ENCODE data around the gene UPK3A. TPM values are rescaled to one million over a fixed set of nuclear protein-coding genes. Genes with fewer than 3 reads are reported as not detected.

UPK3A gene
- total RNA-seq, 4 donors from 2014 or later: not detected

- WGBS, 2 donors: 49 to 80% methylated on average over 4 to 9 of the region's 12 CpGs
- Histone ChIP-seq H3K36me3 (peaks cover 8 to 94% (median 19%) of the 10 kb centered on the region in 3 donors), H3K27ac (peak overlapping the region in 1 of 4 donors; percentile 11), H3K4me1 (peaks cover 4 to 19% (median 4%) of the 10 kb centered on the region in 3 donors), H3K27me3 (no peaks in the 10 kb centered on the region), H3K9me3 (no peaks in the 10 kb centered on the region), H3K4me3 (no peak overlapping the region)
- no peak for DNase-seq
- TF ChIP-seq POLR2A (IDR thresholded peaks at IDR 0.05): no peak
- TF ChIP-seq, protein P1, sequence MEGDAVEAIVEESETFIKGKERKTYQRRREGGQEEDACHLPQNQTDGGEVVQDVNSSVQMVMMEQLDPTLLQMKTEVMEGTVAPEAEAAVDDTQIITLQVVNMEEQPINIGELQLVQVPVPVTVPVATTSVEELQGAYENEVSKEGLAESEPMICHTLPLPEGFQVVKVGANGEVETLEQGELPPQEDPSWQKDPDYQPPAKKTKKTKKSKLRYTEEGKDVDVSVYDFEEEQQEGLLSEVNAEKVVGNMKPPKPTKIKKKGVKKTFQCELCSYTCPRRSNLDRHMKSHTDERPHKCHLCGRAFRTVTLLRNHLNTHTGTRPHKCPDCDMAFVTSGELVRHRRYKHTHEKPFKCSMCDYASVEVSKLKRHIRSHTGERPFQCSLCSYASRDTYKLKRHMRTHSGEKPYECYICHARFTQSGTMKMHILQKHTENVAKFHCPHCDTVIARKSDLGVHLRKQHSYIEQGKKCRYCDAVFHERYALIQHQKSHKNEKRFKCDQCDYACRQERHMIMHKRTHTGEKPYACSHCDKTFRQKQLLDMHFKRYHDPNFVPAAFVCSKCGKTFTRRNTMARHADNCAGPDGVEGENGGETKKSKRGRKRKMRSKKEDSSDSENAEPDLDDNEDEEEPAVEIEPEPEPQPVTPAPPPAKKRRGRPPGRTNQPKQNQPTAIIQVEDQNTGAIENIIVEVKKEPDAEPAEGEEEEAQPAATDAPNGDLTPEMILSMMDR (IDR thresholded peaks at IDR 0.05): no peak
- intact Hi-C loops (cut with DNase I): no loop called here
These were observed 44.8 kb downstream of the UPK3A start for GRCh38 chr22:45329530-45329936.

DNA sequence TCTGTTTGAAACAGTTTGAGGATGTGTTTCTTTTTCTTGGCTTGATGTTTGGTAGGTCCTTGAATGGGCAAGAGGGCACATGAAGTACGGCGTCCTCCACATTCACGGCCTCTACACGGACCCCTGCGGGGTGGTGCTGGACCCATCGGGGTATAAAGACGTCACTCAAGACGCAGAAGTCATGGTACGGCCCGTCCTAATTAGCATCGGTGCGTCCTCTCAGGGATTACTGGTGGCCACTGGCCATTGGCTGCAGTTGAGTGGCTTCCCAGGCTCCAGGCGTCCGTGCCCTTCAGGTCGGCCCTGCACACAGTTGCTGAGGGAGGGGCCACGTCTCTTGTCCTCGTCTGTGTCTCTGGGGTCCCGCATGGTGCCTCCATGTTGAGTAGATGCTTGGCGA, 45.8 kb downstream of the UPK3A start:
- Histone ChIP-seq H3K4me1 (peaks cover 10 to 21% (median 14%) of the 10 kb centered on the region in 3 donors), H3K9me3 (no peaks in the 10 kb centered on the region), H3K27me3 (no peaks in the 10 kb centered on the region), H3K27ac (no peak overlapping the region), H3K4me3 (no peak overlapping the region), H3K36me3 (peaks cover 8 to 94% (median 19%) of the 10 kb centered on the region in 3 donors)
- TF ChIP-seq POLR2A (IDR thresholded peaks at IDR 0.05): no peak
- TF ChIP-seq, protein P1 (IDR thresholded peaks at IDR 0.05): no peak
- DNase-seq: no peak
- WGBS, 2 donors: 88 to 96% methylated on average over 16 to 19 of the region's 19 CpGs
- intact Hi-C loops (cut with DNase I): no loop called here

- no peak for DNase-seq
- TF ChIP-seq, protein P1 (IDR thresholded peaks at IDR 0.05): no peak
- TF ChIP-seq POLR2A (IDR thresholded peaks at IDR 0.05): no peak
- Histone ChIP-seq H3K27me3 (no peaks in the 10 kb centered on the region), H3K36me3 (peaks cover 8 to 94% (median 19%) of the 10 kb centered on the region in 3 donors), H3K27ac (no peak overlapping the region), H3K9me3 (no peaks in the 10 kb centered on the region), H3K4me3 (no peak overlapping the region), H3K4me1 (peaks cover 19 to 30% (median 22%) of the 10 kb centered on the region in 3 donors)
- WGBS, 2 donors: 87 to 98% methylated on average over 7 of the region's 9 CpGs
- intact Hi-C loops (cut with DNase I): no loop called here
These were observed 46.7 kb downstream of the UPK3A start for GRCh38 chr22:45331486-45331885.

DNA sequence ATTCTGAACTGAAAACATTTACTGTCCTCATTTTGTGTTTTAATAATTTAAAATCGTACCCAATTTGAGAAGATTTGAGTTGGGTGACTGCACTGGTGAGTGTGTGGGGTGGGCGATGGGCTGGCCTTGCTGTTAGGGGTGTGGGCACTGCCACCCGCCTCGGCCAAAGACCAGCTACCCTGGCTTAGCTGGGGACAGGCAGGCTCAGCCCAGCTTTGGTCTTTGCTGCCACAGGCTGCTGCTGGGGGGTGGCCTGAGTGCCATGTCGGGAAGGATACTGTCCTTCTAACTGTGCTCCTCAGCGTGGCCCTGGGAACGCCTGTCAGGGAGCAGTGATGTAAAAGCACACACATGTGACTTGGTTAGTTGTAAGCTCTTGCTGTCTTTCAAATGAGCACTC, 47.3 kb downstream of the UPK3A start:
- DNase-seq: no peak
- Histone ChIP-seq H3K36me3 (peaks cover 8 to 94% (median 18%) of the 10 kb centered on the region in 3 donors), H3K9me3 (no peaks in the 10 kb centered on the region), H3K27me3 (no peaks in the 10 kb centered on the region), H3K4me3 (no peak overlapping the region), H3K4me1 (peaks cover 22 to 35% (median 26%) of the 10 kb centered on the region in 3 donors), H3K27ac (no peak overlapping the region)
- intact Hi-C loops (cut with DNase I): no loop called here
- WGBS, 2 donors: 91 to 100% methylated on average over 3 to 4 of the region's 7 CpGs
- TF ChIP-seq POLR2A (IDR thresholded peaks at IDR 0.05): no peak
- TF ChIP-seq, protein P1 (IDR thresholded peaks at IDR 0.05): no peak

DNA sequence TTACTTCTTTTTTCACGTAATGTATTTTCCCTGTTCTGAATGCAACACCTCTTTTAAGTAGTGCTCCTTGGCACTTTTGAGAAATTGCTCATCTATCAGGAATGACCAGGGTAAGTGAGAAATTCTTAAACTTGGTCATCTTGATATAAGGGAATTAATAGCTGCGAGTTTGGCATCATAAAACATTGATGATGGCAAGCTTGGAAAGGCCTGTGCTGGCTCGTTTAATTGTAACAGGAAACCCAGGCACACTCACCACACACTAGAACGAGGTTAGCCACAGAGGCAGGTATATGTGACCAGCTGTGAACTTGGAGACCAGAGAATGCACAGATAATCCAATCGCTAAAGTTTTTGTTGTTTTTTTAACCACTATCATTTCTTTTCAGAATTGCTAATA, 49.3 kb downstream of the UPK3A start:
- Histone ChIP-seq H3K27me3 (no peaks in the 10 kb centered on the region), H3K36me3 (peaks cover 4 to 94% (median 9%) of the 10 kb centered on the region in 3 donors), H3K27ac (peak overlapping the region in 3 of 4 donors; percentile 66 to 75 (median 73)), H3K9me3 (no peaks in the 10 kb centered on the region), H3K4me3 (no peak overlapping the region), H3K4me1 (peaks cover 27 to 44% (median 33%) of the 10 kb centered on the region in 3 donors)
- intact Hi-C loops (cut with DNase I): no loop called here
- no peak for TF ChIP-seq POLR2A (IDR thresholded peaks at IDR 0.05)
- TF ChIP-seq, protein P1 (IDR thresholded peaks at IDR 0.05): no peak
- DNase-seq: no peak
- 23 to 35% methylated on average over 5 of the region's 5 CpGs for WGBS, 2 donors
